MV-4-11 (cell line): ENCODE data around the gene PHF12.

Experiments used
- DNase-seq: peaks from one replicate; lab custom pipeline; 2025; lab: John Stamatoyannopoulos, UW

The PHF12 gene

DNA sequence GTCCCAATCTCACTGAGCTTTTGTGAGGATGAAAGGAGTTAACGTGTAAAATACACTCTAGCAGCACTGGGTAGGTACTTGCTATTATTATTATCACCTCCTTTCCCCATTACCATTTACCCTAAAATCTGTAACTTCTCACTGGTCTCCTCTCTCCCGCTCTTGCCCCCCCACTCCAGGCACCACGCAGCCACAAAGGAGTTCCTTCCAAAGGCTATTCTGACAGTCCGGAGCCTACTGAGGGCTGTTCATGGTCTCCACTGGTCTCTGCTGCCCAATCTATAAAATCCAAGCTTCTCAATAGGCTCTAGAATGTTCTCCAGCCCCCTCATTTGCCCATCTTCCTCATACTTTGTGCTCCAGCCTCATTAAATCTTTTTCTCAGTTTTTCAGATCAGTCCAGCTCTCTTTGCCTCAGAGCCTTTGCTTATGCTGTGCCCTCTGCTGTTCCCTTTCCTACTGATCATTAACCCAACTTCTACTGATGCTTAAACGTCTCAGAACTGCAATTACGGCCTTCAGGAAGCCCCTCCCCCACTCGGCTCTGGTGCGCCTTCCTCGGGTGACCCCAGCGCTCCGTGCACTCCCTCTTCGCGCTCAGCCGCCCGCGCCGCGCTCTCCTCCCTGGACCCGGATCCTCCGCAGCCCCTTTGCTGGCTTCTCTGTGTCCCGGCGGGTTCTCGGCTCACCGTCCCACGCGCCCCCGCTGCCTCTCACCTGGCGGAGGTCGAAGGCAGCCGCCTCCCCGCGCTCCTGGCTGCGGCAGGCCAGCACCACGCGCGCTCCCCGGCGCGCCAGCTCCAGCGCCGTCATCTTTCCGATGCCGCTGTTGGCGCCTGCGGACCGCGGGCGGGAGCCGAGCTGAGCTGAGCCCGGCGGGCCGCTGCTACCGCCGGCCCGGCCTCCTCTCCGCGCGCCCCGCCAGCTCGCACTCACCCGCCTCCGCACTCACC, 49.2 kb downstream of the PHF12 start:
- peak; percentile 32 for DNase-seq

DNA sequence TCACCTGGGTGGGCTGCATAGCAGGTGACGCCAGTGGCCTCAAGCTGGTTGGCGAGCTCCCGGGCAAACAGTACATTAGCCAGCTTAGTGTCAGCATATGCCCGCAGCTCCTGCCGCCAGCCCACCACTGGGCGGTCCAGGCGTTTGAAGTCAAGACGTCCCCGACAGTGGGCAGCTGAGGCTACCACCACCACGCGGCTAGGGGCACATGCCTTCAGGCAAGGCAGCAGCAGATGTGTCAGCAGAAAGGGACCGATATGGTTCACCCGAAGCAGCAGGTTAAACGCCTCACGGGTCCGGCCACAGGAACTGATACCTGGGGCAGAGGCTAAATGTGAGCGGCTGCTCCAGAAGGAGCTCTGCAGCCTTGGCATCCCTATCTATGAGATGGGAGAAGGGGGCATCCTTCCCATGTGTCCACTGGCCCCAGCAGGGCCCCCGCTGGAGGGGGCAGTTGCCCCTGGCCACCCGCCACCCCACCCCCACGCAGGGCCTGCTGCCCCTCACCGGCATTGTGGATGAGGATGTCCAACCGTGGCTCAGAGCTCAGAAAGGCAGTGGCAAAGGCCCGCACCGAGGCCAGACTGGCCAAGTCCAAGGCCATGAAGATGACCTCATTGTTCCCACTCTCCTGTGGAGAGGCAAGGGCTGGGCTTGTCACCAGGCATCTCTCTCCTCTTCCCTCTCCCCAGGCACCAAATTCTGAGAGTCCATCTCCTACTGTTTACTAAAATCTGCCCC, 50.2 kb downstream of the PHF12 start:
- DNase-seq, result no peak

- DNase-seq, result no peak
Observed at GRCh38 chr17:28899212-28899815, 52.0 kb downstream of the PHF12 start.

DNA sequence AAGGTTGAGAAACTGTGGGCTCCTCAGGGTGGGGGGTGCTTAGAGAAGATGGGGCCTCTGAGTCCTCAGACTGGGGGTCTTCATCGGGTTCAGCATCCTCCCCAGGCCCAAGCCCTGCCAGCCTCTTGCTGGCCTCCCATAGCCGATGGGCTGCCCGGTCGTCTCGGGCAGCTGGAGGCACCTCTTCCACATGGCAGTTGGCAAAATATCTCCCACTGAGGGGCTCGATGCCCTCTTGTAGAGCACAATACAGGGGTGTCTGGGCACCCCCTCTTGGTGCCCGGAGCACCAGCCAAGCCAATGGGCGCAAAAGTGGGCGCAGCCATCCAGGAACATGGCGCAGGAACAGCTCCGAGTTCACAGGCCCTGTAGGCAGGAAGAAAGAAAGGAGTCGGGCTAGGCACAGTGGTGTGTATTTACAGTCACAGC, 52.8 kb downstream of the PHF12 start:
- DNase-seq, result no peak

GRCh38 chr17:28897769-28898526, 53.4 kb downstream of the PHF12 start:
- no peak for DNase-seq

- DNase-seq, result peak; percentile 38
Observed at GRCh38 chr17:28896884-28897768, 54.2 kb downstream of the PHF12 start, which contains the start of gene FLOT2. TSS of gene FLOT2 (minus strand) at chr17:28897733. CDS start at chr17:28897574, 159 bp downstream.

DNA sequence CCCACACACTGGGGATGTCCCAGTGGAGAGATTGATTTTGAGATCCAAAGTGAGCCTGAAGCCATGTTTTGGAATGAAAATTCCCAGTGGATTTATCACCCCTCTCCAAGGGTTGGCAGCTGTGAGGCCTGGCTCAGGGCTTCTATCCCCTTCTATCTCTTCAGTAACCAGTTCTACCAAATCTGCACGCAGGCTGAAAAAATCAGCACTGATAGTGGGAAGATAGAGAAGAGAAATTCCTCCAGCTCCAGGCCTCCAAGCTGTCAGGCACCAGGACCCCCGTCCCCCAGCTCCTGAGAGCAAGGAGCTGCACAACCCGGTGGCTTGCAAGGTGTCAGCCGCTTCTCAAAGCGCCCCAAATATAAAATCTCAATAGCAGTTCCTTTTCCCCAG, 54.8 kb downstream of the PHF12 start:
- no peak for DNase-seq

DNA sequence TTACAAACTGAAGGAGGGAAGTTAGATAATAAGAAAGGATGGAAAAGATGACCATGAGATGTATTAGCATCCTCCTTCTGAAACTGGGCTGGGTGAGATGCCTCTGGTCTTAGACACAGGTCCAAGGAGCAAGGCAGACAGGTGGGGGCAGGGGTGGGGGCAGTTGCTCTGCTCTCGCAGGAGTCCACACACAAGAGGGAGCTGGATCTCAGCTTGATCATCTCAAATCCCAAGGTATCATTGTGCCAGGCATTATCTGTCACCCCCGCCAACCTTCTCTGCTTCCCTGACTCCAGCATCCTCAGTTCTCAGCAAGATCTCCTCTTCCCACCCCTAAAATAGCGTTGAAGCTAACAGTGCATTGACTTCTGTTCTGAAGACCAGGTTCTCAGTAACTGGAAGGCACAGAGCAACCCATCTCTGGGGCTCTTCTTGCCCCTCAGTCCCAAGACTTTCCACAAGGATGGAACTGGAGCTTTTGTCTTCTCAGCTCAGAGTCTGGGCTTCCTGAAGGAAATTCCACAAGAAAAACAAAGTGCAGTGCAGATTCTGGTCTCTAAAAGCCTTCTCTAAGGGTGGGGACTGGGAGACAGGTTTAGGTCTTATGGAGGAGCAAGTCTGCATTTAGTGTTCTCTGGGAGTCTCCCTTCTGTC, 55.4 kb downstream of the PHF12 start:
- no peak for DNase-seq

GRCh38 chr17:28893248-28894183, 57.8 kb downstream of the PHF12 start:
- peak; percentile 81 for DNase-seq

- DNase-seq, result no peak
Observed at GRCh38 chr17:28892024-28892423, 59.3 kb downstream of the PHF12 start.

GRCh38 chr17:28891201-28891600, 60.1 kb downstream of the PHF12 start:
- no peak for DNase-seq

- peak; percentile 93 for DNase-seq
Observed at GRCh38 chr17:28889996-28890395, 61.3 kb downstream of the PHF12 start.

DNA sequence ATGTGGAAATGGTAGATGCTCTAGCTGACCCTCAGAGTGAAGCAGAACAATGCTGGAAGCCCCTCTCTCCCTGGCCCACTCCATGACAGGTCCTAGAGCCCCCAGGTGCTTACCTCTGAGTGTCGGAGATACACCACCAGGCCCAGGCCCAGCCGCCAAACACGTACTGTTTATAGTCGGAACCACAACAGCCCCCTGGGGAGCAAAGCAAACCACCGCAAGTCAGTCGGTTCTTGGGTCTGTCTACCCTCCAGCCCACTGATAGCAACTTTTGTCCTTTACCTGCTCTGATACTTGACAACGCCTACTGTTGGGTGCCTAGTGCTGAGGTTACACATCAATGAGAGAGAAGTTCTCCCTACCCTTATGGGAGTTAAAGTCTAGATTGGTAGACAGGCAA, 62.5 kb downstream of the PHF12 start:
- no peak for DNase-seq

GRCh38 chr17:28887871-28888471, 63.3 kb downstream of the PHF12 start:
- no peak for DNase-seq

- no peak for DNase-seq
Observed at GRCh38 chr17:28885951-28886350, 65.4 kb downstream of the PHF12 start.

DNA sequence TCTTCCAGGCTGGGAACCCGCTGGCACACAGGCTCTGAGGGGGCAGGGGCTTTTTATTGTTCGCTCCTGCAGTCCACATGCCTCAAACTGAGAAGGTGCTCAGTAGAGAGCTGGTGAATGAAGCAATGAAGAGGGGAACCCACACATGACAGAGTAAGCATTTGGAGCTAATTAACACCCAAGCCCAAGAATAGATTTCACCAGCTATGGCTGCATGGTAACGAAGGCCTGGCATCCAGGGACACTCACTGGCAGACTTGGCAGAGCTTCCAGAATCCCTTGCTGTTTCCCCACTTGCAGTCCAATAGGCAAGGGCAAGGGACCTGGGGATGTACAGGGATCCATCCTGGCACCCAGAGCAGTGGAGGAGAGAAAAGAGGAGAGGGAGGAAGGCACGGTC, 66.0 kb downstream of the PHF12 start:
- no peak for DNase-seq

- no peak for DNase-seq
Observed at GRCh38 chr17:28883967-28884702, 67.2 kb downstream of the PHF12 start.
